NCI-H226 (cell line): ENCODE results near the gene CCDC160.
"Not testable (repeated sequence)": the region's sequence is repeated elsewhere in the genome, so short reads cannot be mapped to it uniquely, and the experiment has no call there.

Experiments used
- DNase-seq: peaks from one replicate; pipeline ENCODE4 v3.0.0-alpha.2; 2015

CCDC160 gene

DNA sequence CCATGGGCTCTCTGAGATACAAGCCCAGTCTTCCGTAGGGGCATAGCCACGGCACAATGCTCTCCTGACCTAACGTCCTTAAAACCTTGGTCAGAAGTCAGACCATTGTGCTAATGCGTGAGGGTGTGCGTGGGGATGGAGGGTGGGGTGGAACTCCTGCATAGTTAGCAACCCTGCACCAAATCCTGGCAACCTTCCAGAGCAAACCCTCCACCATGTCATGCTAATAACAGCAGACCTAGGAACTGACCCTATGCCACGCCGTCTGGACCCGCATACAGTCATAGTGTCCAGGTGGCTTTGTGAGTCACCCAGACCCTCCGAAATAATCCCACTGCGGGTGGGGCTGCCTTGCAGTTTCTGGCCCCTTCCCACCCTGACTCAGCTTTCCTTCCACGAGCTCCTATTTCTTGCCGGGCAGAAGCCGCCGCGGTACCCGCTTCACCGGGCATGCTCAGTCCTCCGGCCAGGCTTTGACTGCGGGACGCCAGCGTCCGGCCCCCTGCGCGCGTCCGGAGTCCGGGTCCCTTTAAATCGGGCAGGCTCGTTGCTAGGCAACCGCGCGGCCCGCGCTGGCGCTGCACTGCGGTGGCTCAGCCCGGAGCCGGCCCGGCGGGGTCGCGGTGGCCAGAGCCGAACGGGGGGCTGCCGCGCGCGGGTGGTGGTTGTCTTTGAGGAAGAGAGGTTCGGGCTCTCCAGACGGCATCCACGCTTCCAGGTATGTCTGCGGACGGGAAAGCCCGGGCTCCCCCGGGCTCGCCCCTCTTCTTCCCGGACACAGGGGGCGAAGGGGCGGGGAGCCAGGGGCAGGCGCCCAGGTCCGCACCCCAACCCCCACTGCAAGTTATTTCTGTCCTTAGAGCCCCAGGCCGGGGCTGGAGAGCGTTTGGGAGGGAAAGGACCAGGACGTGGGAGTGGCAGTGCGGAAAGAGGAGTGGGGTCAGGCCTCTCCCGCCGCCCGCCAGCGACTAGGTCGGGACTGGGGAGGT, at the start of gene CCDC160:
Gene CCDC160, plus strand, starts transcription at position 557 of the 989 bp plus-strand sequence. CDS start 7,619 bp downstream, outside the sequence.
- no peak for DNase-seq

- no peak for DNase-seq
Observed at GRCh38 chrX:134191281-134191680, 45.7 kb upstream of the CCDC160 start.

DNA sequence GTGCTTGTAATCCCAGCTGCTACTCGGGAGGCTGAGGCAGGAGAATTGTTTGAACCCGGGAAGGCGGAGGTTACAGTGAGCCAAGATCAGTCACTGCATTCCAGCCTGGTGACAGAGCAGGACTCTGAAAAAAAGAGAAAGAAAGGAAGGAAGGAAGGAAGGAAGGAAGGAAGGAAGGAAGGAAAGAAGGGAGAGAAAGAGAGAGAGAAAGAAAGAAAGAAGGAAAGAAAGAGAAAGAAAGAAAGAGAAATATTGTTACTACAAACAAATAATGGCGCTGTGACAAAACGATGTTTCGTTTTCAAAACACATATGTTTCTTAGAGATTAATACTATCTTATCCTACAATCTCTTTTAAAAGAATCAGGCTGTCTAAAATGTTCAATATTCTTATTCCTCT, 42.1 kb upstream of the CCDC160 start:
- DNase-seq, result no peak

DNA sequence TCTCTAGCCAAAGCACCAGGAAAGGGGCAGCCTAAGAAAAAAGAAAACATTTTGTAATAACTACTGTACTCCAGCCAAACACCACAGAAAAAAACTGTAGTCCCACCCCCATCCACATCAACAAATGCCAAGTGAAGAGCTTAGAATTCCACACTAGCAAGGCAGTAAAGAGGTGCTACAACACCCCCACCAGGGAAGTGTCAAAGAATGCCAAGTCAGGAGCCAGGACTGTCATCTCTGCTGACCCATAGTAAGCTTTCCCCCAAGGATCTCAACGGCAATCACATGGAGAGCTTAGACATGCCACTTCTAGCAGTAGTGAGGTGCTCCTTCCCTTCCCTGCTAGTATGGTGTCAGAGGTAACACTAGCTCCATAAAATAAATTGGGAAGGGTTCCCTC, 34.4 kb upstream of the CCDC160 start:
- DNase-seq, result no peak

GRCh38 chrX:134206221-134206620, 30.8 kb upstream of the CCDC160 start:
- DNase-seq, result no peak

- no peak for DNase-seq
Observed at GRCh38 chrX:134210465-134210864, 26.5 kb upstream of the CCDC160 start.

DNA sequence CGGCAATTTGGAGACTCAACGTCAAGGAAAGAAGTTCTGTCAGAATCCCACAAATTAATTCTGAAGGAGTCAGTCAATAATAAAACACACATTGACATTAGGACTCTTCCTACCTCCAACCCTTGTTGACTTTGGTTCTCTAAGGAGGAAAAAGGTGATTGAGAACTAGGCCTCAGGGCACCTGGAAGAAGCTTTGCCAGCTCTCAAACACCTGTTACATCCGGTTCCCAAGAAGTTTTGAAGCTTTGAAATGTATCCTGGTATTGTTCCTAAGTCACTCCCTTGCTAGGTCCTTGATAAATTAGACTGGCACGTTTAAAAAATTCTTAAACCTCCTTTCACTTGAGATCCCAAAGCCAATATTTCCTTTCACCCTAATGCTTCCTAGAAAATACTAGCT, 1.7 kb upstream of the CCDC160 start:
- DNase-seq, result no peak

DNA sequence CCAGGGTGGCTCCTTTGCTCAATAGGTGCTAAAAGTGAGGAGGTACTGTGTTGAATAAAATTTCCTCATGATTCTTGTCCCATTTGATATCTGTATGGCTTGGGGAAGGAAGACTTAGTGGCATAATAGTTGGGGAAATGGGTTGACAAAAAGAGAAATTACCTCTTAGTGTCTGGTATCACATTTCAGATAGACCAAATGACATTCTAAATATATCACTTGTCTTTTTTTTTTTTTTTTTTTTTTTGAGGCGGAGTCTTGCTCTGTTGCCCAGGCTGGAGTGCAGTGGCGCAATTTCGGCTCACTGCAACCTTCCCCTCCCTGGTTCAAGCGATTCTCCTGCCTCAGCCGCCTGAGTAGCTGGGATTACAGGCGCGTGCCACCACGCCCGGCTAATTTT, 1.2 kb downstream of the CCDC160 start:
- not testable (repeated sequence) for DNase-seq

DNA sequence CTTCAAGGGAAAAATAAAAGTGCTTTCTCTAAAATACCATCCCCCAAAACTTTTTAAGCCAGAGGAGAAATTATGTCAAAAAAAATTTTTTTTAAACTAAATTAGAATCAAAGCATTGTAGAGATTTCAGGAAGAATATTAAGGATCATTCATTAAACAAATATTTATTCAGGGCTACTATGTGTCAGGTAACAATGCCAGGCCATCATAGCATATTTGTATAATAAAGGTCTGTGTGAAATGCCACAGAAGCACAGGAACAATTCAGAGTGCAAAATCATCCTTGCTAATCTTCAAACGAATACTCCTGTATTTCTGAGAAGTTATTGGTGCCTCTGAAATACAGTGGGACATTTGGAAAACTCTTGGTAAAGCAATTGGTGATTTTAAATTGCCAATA, 2.0 kb downstream of the CCDC160 start:
- no peak for DNase-seq

DNA sequence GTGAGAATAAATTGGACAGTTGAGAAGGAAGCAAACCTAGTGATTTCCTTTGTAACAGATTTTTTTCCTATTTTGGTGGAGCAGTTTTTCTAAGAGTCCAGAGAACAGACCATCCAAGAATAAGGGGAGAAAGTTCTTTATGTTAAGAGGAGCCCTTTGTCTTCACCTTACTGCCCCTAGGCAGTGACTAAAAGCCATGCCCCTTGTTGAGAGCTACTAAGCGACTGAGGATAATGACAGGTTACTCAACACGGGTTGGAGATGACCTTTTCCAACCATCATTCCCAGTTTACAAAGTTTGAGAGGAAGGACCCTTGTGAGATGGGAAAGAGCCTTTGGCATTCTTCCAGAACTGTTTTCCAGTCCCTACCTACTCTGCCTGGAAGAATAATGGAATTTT, 3.2 kb downstream of the CCDC160 start:
- DNase-seq, result no peak

- DNase-seq, result no peak
Observed at GRCh38 chrX:134241960-134242619, 5.1 kb downstream of the CCDC160 start.

DNA sequence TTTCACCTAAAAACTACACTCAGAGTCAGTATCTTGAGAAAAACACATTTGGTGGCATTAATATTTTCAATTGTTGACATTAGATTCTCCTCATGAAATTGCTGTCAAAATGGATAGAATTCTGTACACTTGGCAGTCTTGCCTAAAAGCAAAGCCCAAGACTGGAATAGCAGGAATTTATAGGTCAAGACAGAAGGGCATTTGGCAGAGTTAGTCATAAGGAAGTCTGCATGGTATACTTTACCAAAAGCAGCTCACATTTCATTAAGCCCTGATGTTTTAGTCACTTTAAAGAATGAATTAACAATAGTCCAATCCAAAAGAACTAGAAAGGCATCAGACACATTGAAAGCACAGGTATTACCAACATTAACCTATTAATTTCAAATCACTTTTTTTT, 7.1 kb downstream of the CCDC160 start:
- DNase-seq, result peak; percentile 31

- no peak for DNase-seq
Observed at GRCh38 chrX:134246282-134246681, 9.3 kb downstream of the CCDC160 start.

DNA sequence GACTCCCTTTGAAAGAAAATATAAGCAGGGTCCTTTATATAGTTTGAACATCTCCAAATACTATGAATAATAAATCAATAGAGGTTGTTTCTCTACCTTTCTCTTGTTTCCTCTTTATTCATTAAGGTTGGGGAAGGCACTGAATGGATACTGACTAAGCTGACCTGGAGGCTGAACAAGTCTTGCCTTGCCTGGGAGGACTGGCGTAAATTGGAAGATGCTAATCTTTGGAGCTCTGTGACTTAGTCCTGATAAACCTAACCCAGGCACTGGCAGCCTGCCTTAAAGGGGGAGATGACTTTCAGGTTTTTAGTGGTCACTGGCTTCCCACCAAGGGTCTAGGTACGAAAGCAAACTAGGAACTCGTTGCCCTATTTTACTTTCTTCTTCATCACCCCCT, 10.5 kb downstream of the CCDC160 start:
- no peak for DNase-seq

DNA sequence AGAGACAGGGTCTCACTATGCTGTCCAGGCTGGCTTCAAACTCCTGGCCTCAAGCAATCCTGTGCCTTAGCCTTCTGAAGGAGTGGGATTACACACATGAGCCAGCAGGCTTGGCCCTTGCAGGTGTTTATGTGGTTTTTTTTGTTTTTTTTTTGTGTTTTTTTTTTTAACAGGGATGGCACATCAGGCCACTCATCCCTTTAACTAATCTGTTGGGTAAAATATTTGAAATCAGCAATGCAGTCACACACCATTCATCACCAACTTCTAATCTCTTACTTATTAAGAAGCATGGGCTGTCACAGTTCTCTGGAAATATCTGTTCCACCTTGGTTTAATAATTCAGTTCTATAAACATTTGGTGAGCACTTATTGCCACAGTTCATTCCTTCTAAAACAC, 12.3 kb downstream of the CCDC160 start:
- DNase-seq, result no peak

DNA sequence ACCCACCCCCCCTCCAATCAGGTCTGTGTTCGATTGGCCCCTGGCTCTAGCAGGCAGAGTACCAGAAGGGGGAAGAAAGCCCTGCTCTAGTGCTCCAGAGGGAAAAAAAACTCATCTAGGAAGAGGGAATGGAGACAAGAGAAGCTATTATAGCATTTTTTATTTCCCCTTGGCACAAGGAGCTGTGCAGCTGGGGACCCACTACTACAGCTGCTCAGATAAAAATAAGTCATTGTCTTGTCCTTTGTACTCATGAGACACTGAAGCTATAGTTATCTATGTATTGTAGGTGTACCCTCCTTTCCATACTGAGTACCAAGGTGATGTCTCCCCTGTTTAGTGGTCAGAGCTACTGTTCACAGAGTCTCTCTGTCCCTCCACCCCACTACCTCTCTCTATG, 14.3 kb downstream of the CCDC160 start:
- no peak for DNase-seq

- no peak for DNase-seq
Observed at GRCh38 chrX:134254511-134254910, 17.5 kb downstream of the CCDC160 start.

- no peak for DNase-seq
Observed at GRCh38 chrX:134255555-134255954, 18.6 kb downstream of the CCDC160 start.

DNA sequence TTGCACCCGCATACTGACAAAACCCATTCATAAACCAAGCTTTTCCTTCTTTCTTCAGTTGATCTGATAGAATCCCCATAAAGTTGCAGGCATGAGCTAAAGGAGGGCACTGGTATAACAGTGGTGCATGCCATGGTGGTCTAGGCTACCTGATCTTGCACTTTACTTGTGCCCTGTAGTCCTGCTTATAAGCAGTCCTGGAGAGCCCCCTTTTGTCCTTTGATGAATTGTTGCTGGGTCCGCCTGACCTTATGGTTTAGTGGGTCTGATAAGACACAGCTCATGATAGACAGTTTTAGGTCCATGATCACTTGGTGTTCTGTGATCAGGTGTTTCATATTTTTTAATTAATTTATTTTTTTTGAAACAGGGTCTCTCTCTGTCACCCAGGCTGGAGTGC, 19.7 kb downstream of the CCDC160 start:
- no peak for DNase-seq

GRCh38 chrX:134258202-134258601, 21.2 kb downstream of the CCDC160 start:
- DNase-seq, result no peak

DNA sequence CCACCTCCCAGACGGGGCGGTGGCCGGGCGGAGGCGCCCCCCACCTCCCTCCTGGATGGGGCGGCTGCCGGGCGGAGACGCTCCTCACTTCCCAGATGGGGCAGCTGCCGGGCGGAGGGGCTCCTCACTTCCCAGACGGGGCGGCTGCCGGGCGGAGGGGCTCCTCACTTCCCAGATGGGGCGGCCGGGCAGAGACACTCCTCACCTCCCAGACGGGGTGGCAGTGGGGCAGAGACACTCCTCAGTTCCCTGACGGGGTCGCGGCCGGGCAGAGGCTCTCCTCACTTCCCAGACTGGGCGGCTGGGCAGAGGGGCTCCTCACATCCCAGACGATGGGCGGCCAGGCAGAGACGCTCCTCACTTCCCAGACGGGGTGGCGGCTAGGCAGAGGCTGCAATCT, 49.0 kb downstream of the CCDC160 start:
- not testable (repeated sequence) for DNase-seq

- no peak for DNase-seq
Observed at GRCh38 chrX:134287346-134287745, 50.4 kb downstream of the CCDC160 start.

GRCh38 chrX:134294548-134294947, 57.6 kb downstream of the CCDC160 start:
- no peak for DNase-seq
